Stromal cell of bone marrow (primary cell): Measurements from ENCODE around the gene WRAP73.

Experiments
- DNase-seq: peaks from one replicate; pipeline ENCODE4 v3.0.0-alpha.2; 2012; ENCODE audit warnings: low read depth

The WRAP73 gene

DNA sequence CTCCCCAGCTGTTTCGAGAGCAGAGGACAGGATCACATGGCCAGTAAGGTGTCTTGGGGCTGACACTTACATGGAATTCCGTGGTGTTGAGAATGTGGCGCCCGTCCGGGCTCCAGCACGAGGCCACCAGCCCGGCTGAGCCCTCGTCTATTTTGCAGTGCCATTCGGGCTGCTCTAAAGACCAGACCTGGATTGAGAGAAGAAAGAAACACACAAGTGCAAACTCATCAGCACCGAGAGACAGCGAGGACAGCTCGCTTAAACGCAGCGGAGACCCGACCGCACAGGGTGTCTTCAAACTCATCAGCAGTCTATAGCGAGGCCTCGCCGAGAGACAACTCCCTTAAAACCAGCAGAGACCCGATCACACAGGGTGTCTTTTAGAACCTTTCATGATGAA is 3.3 kb downstream of the WRAP73 start:
- DNase-seq = no peak

DNA sequence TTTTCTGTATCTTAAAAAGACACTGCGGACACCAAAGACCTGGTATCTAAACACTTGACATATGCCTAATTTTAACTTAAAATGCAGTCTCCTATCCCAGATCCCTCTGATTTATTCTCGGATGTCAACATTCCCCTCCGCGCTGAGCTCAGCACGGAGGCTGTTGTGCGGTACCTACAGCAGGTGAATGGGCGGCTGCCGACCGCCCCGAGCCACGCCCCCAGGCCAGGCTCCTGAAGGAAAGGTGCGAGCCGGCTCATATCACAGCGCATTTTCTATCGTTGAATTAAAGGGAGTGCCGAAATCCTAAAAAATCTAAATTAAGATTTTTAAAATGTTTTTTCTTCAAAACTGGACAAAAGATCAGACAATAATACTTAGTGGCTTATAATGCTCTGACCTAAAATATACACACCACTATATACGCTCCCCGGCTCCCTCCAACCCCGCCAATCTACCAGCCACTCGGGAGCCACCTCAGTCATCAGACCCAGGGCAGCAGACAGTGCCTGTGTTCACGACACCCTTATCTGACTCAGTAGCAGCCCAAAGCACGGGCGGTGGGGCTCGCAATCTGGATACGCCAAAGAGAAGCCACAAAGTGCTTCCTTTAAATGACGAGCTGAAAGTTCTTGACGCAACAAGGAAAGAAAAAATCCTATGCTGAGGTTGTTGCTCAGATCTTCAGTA is 4.1 kb downstream of the WRAP73 start:
- no peak for DNase-seq

DNA sequence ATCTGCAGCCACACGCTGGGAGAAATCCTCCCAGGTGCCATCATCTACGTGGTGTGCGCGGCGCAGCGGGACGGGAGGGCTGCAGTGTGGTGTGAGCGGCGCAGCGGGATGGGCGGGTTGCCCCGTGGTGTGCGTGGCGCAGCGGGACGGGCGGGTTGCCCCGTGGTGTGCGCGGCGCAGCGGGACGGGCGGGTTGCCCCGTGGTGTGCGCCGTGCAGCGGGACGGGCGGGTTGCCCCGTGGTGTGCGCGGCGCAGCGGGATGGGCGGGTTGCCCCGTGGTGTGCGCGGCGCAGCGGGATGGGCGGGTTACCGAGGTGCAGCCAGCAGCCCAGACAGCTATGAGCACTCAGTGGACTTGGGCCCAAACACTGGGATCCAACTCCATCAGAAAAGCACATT is 4.7 kb downstream of the WRAP73 start:
- no peak for DNase-seq

GRCh38 chr1:3644273-3644672 is 5.6 kb downstream of the WRAP73 start:
- no peak for DNase-seq

GRCh38 chr1:3642919-3643675 is 6.8 kb downstream of the WRAP73 start:
- DNase-seq = no peak

- DNase-seq = no peak
Measured at GRCh38 chr1:3641816-3642215, 8.1 kb downstream of the WRAP73 start.

DNA sequence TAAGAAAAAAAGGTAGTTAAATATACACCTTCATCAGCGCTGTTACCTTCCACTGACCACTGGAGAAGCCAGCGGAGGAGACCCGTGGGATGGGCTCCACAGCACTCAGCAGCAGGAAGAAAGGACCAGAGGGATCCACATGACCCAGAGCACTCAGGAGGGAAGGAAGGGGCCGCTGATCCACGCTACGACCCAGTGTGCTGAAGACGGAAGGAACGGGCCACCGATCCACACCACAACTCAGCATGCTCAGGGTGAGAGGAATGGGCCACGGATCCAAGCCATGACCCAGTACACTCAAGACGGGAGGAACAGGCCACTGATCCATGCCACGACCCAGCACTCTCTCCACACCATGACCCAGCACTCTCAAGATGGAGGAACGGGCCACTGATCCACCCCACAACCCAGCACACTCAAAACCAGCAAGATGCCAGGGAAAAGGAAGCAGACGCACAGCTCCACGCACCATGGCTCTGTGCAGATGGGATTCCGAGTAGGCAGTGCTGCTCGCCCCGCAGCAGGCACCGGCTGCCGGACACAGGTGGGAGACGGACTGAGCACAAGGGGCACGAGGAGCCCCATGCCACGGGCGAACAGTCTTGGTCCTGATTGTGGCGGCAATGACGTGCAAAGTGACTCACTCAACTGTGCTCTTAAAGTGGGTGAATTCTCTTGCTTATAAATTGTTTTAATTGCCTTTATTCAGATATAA is 8.7 kb downstream of the WRAP73 start:
- DNase-seq = no peak

DNA sequence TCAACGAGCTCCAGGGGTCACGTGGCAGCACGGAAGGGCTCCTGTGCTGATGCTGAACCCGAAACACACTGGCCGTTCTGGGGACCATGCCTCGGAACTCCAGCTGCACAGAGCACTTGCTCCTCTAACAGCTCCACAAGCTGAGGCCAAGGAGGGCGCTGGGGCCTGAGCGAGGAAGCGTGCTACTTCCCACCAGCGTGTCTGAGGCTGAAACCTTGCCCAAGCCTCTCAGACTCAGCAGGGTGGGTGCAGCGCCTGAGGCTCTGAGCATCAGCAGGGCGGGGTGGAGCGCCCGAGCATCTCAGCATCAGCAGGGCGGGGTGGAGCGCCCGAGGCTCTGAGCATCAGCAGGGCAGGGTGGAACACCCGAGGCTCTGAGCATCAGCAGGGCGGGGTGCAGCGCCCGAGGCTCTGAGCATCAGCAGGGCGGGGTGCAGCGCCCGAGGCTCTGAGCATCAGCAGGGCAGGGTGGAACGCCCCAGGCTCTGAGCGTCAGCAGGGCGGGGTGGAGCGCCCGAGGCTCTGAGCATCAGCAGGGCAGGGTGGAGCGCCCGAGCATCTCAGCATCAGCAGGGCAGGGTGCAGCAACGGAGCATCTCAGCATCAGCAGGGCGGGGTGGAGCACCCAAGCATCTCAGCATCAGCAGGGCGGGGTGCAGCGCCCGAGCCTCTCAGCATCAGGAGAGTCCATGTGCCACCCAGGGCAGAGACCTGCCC is 9.6 kb downstream of the WRAP73 start:
- no peak for DNase-seq

DNA sequence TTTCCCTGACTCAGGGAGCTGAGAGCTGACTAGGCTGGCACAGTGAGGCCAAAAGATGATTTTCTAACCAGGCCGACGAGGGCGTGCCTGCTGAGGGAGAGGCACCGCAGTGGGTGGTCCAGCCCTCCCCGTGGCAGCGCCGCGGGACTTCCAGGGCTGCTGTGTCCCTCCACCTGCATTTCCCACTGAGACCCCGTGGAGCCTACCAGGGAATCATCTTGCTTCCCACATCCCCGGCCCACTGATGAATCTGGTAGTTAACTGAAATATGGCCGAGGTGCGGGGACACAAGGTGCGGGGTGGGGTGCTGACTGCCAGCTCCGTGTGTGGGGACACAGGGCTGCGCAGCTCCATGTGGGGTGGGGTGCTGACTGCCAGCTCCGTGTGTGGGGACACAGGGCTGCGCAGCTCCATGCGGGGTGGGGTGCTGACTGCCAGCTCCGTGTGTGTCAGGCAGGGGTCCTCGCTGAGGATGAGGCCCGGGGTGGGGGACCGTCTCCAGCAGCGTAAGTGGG is 10.4 kb downstream of the WRAP73 start:
- DNase-seq = no peak

- no peak for DNase-seq
Measured at GRCh38 chr1:3638676-3639075, 11.2 kb downstream of the WRAP73 start.

GRCh38 chr1:3638027-3638426 is 11.9 kb downstream of the WRAP73 start:
- DNase-seq = no peak

DNA sequence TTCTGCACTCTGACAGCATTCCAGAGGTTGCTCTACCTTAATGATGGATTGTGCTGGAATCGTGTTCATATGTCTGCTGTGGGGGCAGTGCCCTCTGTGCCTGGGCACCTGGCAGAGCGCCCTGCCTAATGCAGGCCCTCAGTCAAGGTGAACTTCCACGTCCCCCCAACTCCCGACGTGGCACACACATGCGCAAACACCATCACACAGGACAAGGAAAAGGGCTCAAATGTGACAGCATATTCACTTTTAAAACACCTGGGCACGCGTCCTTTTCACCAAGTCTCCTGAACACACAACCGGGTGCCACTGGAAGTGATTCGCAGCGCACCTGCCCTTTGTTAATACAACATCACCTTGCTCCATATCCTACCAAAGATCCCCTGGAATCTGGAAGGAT is 13.4 kb downstream of the WRAP73 start:
- DNase-seq = no peak

GRCh38 chr1:3636080-3636479 is 13.8 kb downstream of the WRAP73 start:
- no peak for DNase-seq

- DNase-seq = no peak
Measured at GRCh38 chr1:3634059-3634800, 15.7 kb downstream of the WRAP73 start.

- no peak for DNase-seq
Measured at GRCh38 chr1:3633344-3634058, 16.4 kb downstream of the WRAP73 start.

DNA sequence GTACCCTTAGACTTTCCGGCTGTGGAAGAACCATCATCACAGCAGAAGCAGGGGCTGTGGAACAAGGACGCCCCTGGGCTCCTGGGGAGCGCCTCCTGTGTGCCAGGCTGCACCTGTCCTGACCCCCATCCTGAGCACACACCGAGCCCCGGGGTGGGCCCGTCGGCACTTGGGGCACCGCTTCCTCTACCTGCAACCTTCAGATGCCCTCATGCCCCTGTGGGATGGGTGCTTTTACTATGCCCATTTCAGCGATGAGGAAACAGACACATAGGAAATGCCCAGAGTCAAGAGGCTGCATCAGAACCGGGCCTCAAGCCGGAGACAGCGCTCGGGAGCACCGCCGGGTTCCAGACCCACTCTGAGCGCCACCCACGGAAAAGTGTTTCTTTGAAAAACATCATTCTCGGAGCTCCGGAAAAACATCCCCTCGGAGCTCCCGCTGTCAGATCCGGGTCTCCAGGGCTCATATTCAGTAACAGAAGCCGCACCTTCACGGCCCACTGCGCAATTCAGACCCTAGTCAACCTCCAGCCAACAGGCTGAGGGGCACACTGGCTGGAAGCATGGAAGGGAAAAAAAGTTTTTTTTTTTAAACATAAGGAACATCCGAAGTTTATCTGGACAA is 17.1 kb downstream of the WRAP73 start:
- DNase-seq = no peak

- no peak for DNase-seq
Measured at GRCh38 chr1:3632298-3632697, 17.6 kb downstream of the WRAP73 start.

GRCh38 chr1:3631320-3632260 is 18.3 kb downstream of the WRAP73 start:
- no peak for DNase-seq

DNA sequence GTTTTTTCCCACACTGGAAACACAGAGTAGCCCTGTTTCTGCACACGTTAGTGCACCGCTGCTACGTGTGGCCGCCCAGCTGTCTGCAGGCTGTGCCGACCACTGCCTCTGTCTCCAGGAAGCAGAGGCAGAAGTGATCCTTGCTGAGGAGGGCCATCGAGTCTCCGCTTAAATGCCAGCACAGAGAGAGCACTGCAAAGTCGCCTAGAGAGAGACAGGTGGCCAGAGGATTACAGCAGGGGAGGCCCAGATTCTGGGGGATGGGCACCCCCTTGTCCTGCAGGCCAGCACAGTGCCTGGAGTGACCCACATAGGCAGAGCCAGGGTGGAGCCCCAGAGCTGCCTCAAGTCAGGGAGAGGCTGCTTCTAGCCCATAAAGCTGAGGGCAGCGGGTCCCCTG is 19.0 kb downstream of the WRAP73 start:
- no peak for DNase-seq
